Measurements from ENCODE around the gene SIDT2. TPM values are rescaled to one million over a fixed set of nuclear protein-coding genes. Genes with fewer than 3 reads are reported as not detected.

The SIDT2 gene
- total and polyA plus RNA-seq, 2 of the 8 experiments (the other 6 are each of a cell fraction or from before 2014, with no cell fraction given): 18.5 to 21.1 TPM

GRCh38 chr11:117199053-117199915 is 20.7 kb downstream of the SIDT2 start, which contains the start of gene TAGLN (continued):
- peak; percentile 24; the same call in 1 of the 2 replicates for TF ChIP-seq ATF2 (IDR thresholded peaks at IDR 0.05; ENCODE audit: low read length)

Measured in H1 (cell line).